NCI-H1417 treated with DMSO at 0.1 percent for 48 hours (cell line): ENCODE data around the gene GPR42.
"Not testable (repeated sequence)": the region's sequence is repeated elsewhere in the genome, so short reads cannot be mapped to it uniquely, and the experiment has no call there.

Source experiments
- DNase-seq: peaks from one replicate; lab custom pipeline; 2025; lab: John Stamatoyannopoulos, UW

The GPR42 gene

DNA sequence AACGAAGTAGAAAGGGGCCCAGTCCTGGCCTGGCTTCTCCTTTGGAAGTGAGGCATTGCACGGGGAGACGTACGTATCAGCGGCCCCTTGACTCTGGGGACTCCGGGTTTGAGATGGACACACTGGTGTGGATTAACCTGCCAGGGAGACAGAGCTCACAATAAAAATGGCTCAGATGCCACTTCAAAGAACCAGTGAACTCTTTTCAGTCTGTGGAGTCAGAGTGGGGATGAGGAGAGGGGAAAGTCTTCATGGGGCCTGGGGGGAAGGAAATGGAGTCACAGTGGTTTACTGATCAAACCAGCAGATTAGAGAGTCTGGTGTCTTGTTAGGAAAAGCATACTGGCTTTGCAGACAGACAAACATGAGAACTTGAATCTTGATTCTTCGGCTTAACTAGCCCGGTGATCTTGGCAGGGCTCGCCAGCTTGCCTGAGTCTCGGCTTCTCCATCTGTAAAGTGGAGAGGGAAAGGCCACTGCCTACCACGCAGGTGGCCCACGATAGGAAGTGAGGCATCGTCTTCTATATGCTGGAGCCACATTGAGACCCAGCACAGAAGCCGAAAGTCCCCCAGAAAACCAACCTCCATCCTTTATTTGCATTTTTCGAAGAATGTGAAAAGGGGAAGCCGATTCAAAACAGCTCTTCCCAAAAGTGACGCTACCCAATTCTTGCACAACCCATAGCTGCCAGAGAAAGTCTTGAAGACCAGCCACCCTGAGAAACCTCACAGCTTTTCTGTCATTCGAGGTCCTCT, 23.5 kb upstream of the GPR42 start, which contains the start of gene FFAR1:
Gene FFAR1, plus strand, starts transcription at position 732 of the 759 bp plus-strand sequence. CDS start 3,650 bp downstream, outside the sequence.
- no peak for DNase-seq

- no peak for DNase-seq
Measured at GRCh38 chr19:35347930-35348298, 23.0 kb upstream of the GPR42 start.

GRCh38 chr19:35348911-35349611, 21.8 kb upstream of the GPR42 start:
- no peak for DNase-seq

DNA sequence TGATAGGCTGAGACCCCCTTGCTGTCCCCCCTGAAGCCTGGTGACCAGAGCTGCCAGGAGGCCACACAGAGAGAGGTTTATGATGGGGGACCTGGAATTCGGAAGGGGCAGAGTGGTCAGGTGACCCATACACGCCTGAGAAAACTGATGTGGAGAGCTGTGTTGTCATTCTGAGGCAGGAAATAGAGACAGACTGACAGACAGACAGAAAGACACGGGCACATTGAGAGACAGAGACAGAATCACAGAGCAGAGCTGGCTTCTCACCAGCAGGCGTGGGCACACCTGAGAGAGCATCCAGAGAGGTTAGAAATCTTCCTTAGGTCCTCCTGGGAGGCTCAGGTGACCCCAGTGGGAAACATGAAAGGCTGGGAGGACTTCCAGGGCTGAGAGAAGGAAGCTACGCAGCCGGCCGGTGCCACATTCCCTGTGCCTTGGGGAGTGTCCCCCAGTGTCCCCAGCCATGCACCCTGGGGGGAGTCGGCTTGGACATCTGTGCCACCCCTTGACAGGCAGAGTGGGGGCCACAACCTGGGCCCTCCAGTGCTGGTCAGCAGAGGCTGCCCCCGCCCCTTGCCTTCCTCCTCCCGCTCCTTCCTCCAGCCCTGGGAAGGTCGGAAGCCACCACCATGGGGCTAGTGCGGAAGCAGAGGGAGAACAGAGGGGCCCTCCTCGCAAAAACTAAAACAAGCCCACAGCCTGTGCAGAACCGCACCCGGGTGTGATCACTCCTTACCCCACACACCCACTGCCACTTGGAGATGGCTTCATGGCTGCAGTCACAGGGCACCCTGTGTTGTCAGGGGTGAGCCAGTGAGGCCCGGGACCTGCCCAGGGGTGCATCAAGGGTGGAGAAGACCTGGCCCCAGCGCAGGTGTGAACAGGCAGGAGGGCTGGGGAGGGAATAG, 21.0 kb upstream of the GPR42 start:
- DNase-seq: no peak

GRCh38 chr19:35350591-35350990, 20.3 kb upstream of the GPR42 start:
- no peak for DNase-seq

DNA sequence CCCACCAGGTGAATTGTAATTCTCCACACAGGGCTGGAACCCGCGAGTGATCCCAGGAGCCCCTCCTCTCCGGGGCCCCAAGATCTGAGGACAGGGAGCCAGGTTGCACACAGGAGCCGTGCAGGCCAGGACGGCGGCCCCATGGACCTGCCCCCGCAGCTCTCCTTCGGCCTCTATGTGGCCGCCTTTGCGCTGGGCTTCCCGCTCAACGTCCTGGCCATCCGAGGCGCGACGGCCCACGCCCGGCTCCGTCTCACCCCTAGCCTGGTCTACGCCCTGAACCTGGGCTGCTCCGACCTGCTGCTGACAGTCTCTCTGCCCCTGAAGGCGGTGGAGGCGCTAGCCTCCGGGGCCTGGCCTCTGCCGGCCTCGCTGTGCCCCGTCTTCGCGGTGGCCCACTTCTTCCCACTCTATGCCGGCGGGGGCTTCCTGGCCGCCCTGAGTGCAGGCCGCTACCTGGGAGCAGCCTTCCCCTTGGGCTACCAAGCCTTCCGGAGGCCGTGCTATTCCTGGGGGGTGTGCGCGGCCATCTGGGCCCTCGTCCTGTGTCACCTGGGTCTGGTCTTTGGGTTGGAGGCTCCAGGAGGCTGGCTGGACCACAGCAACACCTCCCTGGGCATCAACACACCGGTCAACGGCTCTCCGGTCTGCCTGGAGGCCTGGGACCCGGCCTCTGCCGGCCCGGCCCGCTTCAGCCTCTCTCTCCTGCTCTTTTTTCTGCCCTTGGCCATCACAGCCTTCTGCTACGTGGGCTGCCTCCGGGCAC, 19.3 kb upstream of the GPR42 start:
- DNase-seq: no peak

DNA sequence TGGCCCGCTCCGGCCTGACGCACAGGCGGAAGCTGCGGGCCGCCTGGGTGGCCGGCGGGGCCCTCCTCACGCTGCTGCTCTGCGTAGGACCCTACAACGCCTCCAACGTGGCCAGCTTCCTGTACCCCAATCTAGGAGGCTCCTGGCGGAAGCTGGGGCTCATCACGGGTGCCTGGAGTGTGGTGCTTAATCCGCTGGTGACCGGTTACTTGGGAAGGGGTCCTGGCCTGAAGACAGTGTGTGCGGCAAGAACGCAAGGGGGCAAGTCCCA, 18.8 kb upstream of the GPR42 start:
- DNase-seq: no peak

GRCh38 chr19:35352448-35353304, 18.2 kb upstream of the GPR42 start:
- DNase-seq: peak; percentile 0

GRCh38 chr19:35353635-35354034, 17.2 kb upstream of the GPR42 start:
- no peak for DNase-seq

DNA sequence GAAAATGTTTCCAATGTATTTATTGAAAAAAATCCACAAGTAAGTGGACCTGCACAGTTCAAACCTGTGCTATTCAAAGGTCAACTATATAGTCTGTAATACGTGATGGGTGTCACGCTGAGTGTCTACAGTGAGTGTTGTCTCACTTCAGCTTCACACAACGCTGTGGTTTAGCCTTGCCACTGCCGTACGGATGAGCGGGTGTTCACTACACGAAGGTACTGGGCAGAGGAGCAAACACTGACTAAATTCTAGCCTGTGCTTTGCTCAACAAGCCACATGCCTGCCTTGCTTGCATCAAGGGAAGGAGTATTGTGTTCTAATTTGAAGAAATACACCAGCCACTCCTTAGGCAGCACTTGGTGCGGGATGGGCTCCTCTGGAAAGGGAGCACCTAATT, 16.0 kb upstream of the GPR42 start:
- DNase-seq: no peak

- DNase-seq: no peak
Measured at GRCh38 chr19:35355791-35356460, 14.9 kb upstream of the GPR42 start.

GRCh38 chr19:35357867-35358573, 12.8 kb upstream of the GPR42 start, which contains the start of gene FFAR3:
TSS of gene FFAR3 (plus strand) at chr19:35358460. CDS start at chr19:35358891, 431 bp downstream.
- DNase-seq: no peak

- not testable (repeated sequence) for DNase-seq
Measured at GRCh38 chr19:35358834-35359233, 12.0 kb upstream of the GPR42 start.

DNA sequence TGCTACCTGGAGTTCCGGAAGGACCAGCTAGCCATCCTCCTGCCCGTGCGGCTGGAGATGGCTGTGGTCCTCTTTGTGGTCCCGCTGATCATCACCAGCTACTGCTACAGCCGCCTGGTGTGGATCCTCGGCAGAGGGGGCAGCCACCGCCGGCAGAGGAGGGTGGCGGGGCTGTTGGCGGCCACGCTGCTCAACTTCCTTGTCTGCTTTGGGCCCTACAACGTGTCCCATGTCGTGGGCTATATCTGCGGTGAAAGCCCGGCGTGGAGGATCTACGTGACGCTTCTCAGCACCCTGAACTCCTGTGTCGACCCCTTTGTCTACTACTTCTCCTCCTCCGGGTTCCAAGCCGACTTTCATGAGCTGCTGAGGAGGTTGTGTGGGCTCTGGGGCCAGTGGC, 11.5 kb upstream of the GPR42 start:
- not testable (repeated sequence) for DNase-seq

DNA sequence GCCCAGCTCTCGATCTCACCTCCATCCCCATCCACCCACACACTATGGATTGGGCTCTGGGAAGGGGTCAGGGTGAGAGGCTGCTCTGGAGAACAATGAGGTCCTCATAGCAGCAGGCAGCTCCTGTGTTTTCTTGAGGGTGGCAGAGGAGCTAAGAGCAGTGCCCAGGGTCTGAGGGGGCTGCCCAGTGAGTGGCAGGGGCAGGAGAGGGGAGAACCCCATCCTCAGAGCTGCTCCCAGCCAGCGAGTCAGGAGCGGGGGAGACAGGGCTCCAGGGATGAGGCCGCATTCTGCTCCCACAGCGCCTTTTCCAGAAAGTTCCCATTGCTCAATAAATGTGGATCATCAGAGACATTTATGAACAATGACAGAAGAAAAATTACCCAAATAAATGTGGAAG, 10.8 kb upstream of the GPR42 start:
- not testable (repeated sequence) for DNase-seq

- DNase-seq: no peak
Measured at GRCh38 chr19:35360880-35361420, 9.9 kb upstream of the GPR42 start.

GRCh38 chr19:35362261-35363000, 8.4 kb upstream of the GPR42 start:
- no peak for DNase-seq

DNA sequence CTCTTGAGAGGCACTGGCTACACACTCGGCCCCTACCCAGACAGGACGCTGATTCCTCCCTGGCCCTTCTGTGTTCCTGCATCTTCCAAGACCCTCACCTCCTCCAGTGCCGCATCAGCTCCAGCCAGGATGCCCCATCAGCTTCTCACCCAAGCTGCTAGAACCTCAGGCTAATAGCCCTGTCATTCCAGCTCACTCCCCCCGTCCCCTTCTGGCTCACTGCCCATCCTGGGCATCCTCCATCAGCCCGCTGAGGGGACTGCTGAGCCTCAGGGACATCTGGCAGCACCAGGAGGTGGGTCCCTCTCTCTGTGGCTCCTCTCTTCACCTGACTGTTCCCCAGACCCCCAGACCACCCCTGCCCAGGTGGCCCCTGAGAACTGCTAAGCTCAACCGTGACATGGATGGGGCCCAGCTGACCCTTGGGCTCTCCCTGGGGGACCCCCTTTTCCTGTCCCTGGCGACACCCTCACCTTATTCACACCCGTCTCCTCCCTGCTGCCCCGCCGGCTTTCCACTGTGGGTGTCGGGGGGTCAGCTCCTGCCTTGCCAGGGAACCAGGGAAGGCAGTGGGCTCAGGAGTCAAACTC, 7.8 kb upstream of the GPR42 start:
- DNase-seq: no peak
